Adrenal gland (tissue), 5 donors: ENCODE data around the gene C1orf105.

Source experiments
- CTCF ChIP-seq, 6 experiments: fragments of 450-650 bp in 4 of 6; fragments of 200-600 bp in 2 of 6; sonication (generic) in 1 of 6; IDR thresholded peaks; 1 replicate in 5 of 6; 2 replicates in 1 of 6; pipeline versions ENCODE4 v1.5.1 to v1.8.0; 2016 to 2021; ENCODE audit warnings: antibody characterized with exemption in 6 of 6, mild to moderate bottlenecking in 2 of 6, moderate library complexity in 1 of 6
- POLR2A ChIP-seq, 2 donors: fragments of 450-650 bp; IDR thresholded peaks; one replicate each; pipeline ENCODE4 v1.6.1; 2017; ENCODE audit warnings: antibody characterized with exemption in 2 of 2, mild to moderate bottlenecking in 2 of 2, moderate library complexity in 1 of 2
- donor health status: DM: no; HTN: no; CAD: no.

- no peak for TF ChIP-seq POLR2A (IDR thresholded peaks at IDR 0.05)
- TF ChIP-seq CTCF (IDR thresholded peaks at IDR 0.05): no peak
These were observed 19.0 kb upstream of the C1orf105 start for GRCh38 chr1:172401477-172401876.
